Measurements from ENCODE around the gene NEK1. TPM values are rescaled to one million over a fixed set of nuclear protein-coding genes. Genes with fewer than 3 reads are reported as not detected.

The NEK1 gene
- total and polyA plus RNA-seq, 2 of the 8 experiments (the other 6 are each of a cell fraction or from before 2014, with no cell fraction given) = 3.9 to 11.7 TPM

GRCh38 chr4:169540774-169541173 is 71.6 kb downstream of the NEK1 start:
- H3K4ac ChIP-seq (replicated peaks; ENCODE audit: insufficient read length, low read depth, low read length) = no peak overlapping the region
- H3K27me3 ChIP-seq (replicated peaks in 1 of 4; ENCODE audit: control insufficient read depth in 3 of 4, extremely low read depth in 1 of 4, insufficient read depth in 3 of 4, low read length in 3 of 4) = no peaks in the 10 kb centered on the region
- H3K27ac ChIP-seq (ENCODE audit: low read depth, low read length) = no peak overlapping the region
- H2AK5ac ChIP-seq (ENCODE audit: low read depth, low read length) = no peak overlapping the region
- H4K5ac ChIP-seq (ENCODE audit: insufficient read length, low read depth, low read length) = no peak overlapping the region
- H3K36me3 ChIP-seq (ENCODE audit: control insufficient read depth in 2 of 4, insufficient read depth in 4 of 4, low read length in 3 of 4) = no peaks in the 10 kb centered on the region
- H4K20me1 ChIP-seq (replicated peaks in 1 of 2; ENCODE audit: control insufficient read depth in 1 of 2, insufficient read depth in 2 of 2, low read length in 2 of 2) = no peaks in the 10 kb centered on the region
- H3K18ac ChIP-seq (ENCODE audit: extremely low read depth, low read length) = no peak overlapping the region
- no peaks in the 10 kb centered on the region for H3K23me2 ChIP-seq (ENCODE audit: low read depth, low read length)
- H4K8ac ChIP-seq (ENCODE audit: extremely low read depth, insufficient read depth, low read length) = no peak overlapping the region
- H3K4me3 ChIP-seq (ENCODE audit: extremely low read depth in 1 of 4, insufficient read depth in 2 of 4, low read depth in 3 of 4, low read length in 4 of 4) = no peak overlapping the region
- TF ChIP-seq SUZ12 (IDR thresholded peaks at IDR 0.05; ENCODE audit: low read length) (no peak), SP4 (IDR thresholded peaks at IDR 0.05; ENCODE audit: low read length) (no peak), TBP (IDR thresholded peaks at IDR 0.05; ENCODE audit: low read depth, low read length) (no peak)
- H2BK120ac ChIP-seq (replicated peaks; ENCODE audit: low read depth, low read length) = no peak overlapping the region
- FAIRE-seq (no peak), DNase-seq (ENCODE audit: low read depth in 1 of 2, low spot score in 2 of 2) (no peak)
- H3K4me1 ChIP-seq (replicated peaks in 1 of 4; ENCODE audit: control insufficient read depth in 3 of 4, insufficient read depth in 4 of 4, low read length in 3 of 4) = no peaks in the 10 kb centered on the region
- no peak overlapping the region for H3K14ac ChIP-seq (ENCODE audit: insufficient read length)
- no peak overlapping the region for H2AFZ ChIP-seq (ENCODE audit: low read length)
- no peak overlapping the region for H3K4me2 ChIP-seq (ENCODE audit: insufficient read depth in 1 of 2, low read depth in 2 of 2, low read length in 2 of 2)
- H2BK12ac ChIP-seq (ENCODE audit: low read depth, low read length) = no peak overlapping the region
- no peak overlapping the region for H3K9ac ChIP-seq (replicated peaks in 1 of 4; ENCODE audit: extremely low read depth in 1 of 4, low read depth in 3 of 4, low read length in 3 of 4)
- no peaks in the 10 kb centered on the region for H3K79me2 ChIP-seq (ENCODE audit: control insufficient read depth in 1 of 2, insufficient read depth in 2 of 2, low read length in 2 of 2)
- POLR2A ChIA-PET (ENCODE audit: partially characterized antibody) = no interaction called here
- no peak overlapping the region for H4K91ac ChIP-seq (replicated peaks; ENCODE audit: insufficient read length, low read length)
- H3K56ac ChIP-seq (replicated peaks; ENCODE audit: insufficient read length, low read depth, low read length) = no peak overlapping the region
- no peak overlapping the region for H2BK20ac ChIP-seq (ENCODE audit: low read length)
- no peaks in the 10 kb centered on the region for H3K79me1 ChIP-seq (ENCODE audit: low read depth, low read length)
- CTCF ChIA-PET (ENCODE audit: partially characterized antibody) = no interaction called here
- no peak overlapping the region for H2BK5ac ChIP-seq (ENCODE audit: low read depth, low read length)
- no peak overlapping the region for H3K23ac ChIP-seq (ENCODE audit: insufficient read length)
- H2BK15ac ChIP-seq (ENCODE audit: low read length) = no peak overlapping the region
- H3K9me3 ChIP-seq (ENCODE audit: insufficient read depth in 2 of 2, low read depth in 1 of 2, low read length in 1 of 2) = peaks cover 0 to 3% of the 10 kb centered on the region in 2 experiments; a peak in 1 of 4 replicates
